Skeletal muscle satellite cell (primary cell): Measurements from ENCODE around the gene UBE4B.

Source experiments
- H3K27me3 ChIP-seq: 2 replicates; pipeline ENCODE4 v1.7.0; 2013; ENCODE audit warnings: low read length; ENCODE audit not compliant: control insufficient read depth, insufficient read depth
- H3K36me3 ChIP-seq: 2 replicates; pipeline ENCODE4 v1.7.0; 2013; ENCODE audit warnings: mild to moderate bottlenecking, control low read depth, low read length; ENCODE audit not compliant: insufficient read depth
- H3K4me1 ChIP-seq: 2 replicates; pipeline ENCODE4 v1.7.0; 2013; ENCODE audit warnings: low read length; ENCODE audit not compliant: control insufficient read depth, insufficient read depth
- H3K4me2 ChIP-seq: 2 replicates; pipeline ENCODE4 v1.7.0; 2013; ENCODE audit warnings: mild to moderate bottlenecking, low read length
- H3K4me3 ChIP-seq: 2 replicates; pipeline ENCODE4 v1.7.0; 2013; ENCODE audit warnings: low read length
- H3K9ac ChIP-seq: 2 replicates; pipeline ENCODE4 v1.7.0; 2013; ENCODE audit warnings: mild to moderate bottlenecking, low read depth, low read length, moderate library complexity
- H3K9me3 ChIP-seq: replicated peaks from 2 replicates; pipeline ENCODE4 v1.7.0; 2013; ENCODE audit warnings: mild to moderate bottlenecking, control low read depth, low read length

Gene UBE4B

GRCh38 chr1:10074852-10075730 is 42.3 kb downstream of the UBE4B start:
- Histone ChIP-seq H3K27me3 (no peaks in the 10 kb centered on the region), H3K9me3 (no peaks in the 10 kb centered on the region), H3K4me1 (peaks cover 21% of the 10 kb centered on the region), H3K9ac (peak overlapping the region; percentile 9), H3K4me3 (peak overlapping the region; percentile 1), H3K36me3 (peaks cover 3% of the 10 kb centered on the region), H3K4me2 (peak overlapping the region; percentile 52)

GRCh38 chr1:10075732-10076131 is 43.0 kb downstream of the UBE4B start:
- Histone ChIP-seq H3K4me1 (peaks cover 21% of the 10 kb centered on the region), H3K9ac (no peak overlapping the region), H3K4me2 (no peak overlapping the region), H3K4me3 (no peak overlapping the region), H3K9me3 (no peaks in the 10 kb centered on the region), H3K27me3 (no peaks in the 10 kb centered on the region), H3K36me3 (peaks cover 9% of the 10 kb centered on the region)

GRCh38 chr1:10078494-10078893 is 45.7 kb downstream of the UBE4B start:
- H3K4me1 ChIP-seq = peaks cover 26% of the 10 kb centered on the region
- H3K36me3 ChIP-seq = peaks cover 7% of the 10 kb centered on the region
- no peak overlapping the region for H3K9ac ChIP-seq
- H3K27me3 ChIP-seq = no peaks in the 10 kb centered on the region
- no peaks in the 10 kb centered on the region for H3K9me3 ChIP-seq
- H3K4me3 ChIP-seq = no peak overlapping the region
- H3K4me2 ChIP-seq = no peak overlapping the region

GRCh38 chr1:10080523-10080922 is 47.8 kb downstream of the UBE4B start:
- H3K36me3 ChIP-seq = peaks cover 7% of the 10 kb centered on the region
- H3K4me1 ChIP-seq = peaks cover 7% of the 10 kb centered on the region
- H3K4me2 ChIP-seq = no peak overlapping the region
- no peaks in the 10 kb centered on the region for H3K27me3 ChIP-seq
- H3K9me3 ChIP-seq = no peaks in the 10 kb centered on the region
- H3K4me3 ChIP-seq = no peak overlapping the region
- H3K9ac ChIP-seq = no peak overlapping the region

- Histone ChIP-seq H3K4me1 (peaks cover 5% of the 10 kb centered on the region), H3K9ac (no peak overlapping the region)
These were observed 50.2 kb downstream of the UBE4B start for GRCh38 chr1:10082785-10083479.

GRCh38 chr1:10084045-10084444 is 51.3 kb downstream of the UBE4B start:
- Histone ChIP-seq H3K4me1 (peaks cover 5% of the 10 kb centered on the region), H3K4me2 (no peak overlapping the region), H3K9me3 (no peaks in the 10 kb centered on the region), H3K27me3 (no peaks in the 10 kb centered on the region), H3K9ac (no peak overlapping the region), H3K4me3 (no peak overlapping the region), H3K36me3 (peaks cover 7% of the 10 kb centered on the region)

More at GRCh38 chr1:10082785-10083479, 50.2 kb downstream of the UBE4B start:
- H3K4me2 ChIP-seq = no peak overlapping the region
- H3K9me3 ChIP-seq = no peaks in the 10 kb centered on the region
- H3K27me3 ChIP-seq = no peaks in the 10 kb centered on the region
- peaks cover 7% of the 10 kb centered on the region for H3K36me3 ChIP-seq
- no peak overlapping the region for H3K4me3 ChIP-seq

GRCh38 chr1:10085076-10085475 is 52.3 kb downstream of the UBE4B start:
- H3K27me3 ChIP-seq = no peaks in the 10 kb centered on the region
- H3K9ac ChIP-seq = no peak overlapping the region
- peaks cover 5% of the 10 kb centered on the region for H3K4me1 ChIP-seq
- H3K9me3 ChIP-seq = no peaks in the 10 kb centered on the region
- H3K4me3 ChIP-seq = no peak overlapping the region
- H3K36me3 ChIP-seq = peaks cover 7% of the 10 kb centered on the region
- H3K4me2 ChIP-seq = no peak overlapping the region

- H3K9me3 ChIP-seq = no peaks in the 10 kb centered on the region
- H3K27me3 ChIP-seq = no peaks in the 10 kb centered on the region
- peaks cover 5% of the 10 kb centered on the region for H3K4me1 ChIP-seq
- no peak overlapping the region for H3K4me2 ChIP-seq
- no peak overlapping the region for H3K9ac ChIP-seq
- H3K4me3 ChIP-seq = no peak overlapping the region
- H3K36me3 ChIP-seq = no peaks in the 10 kb centered on the region
These were observed 54.5 kb downstream of the UBE4B start for GRCh38 chr1:10087210-10087609.

- H3K9ac ChIP-seq = no peak overlapping the region
- H3K4me2 ChIP-seq = no peak overlapping the region
- peaks cover 37% of the 10 kb centered on the region for H3K36me3 ChIP-seq
- H3K4me3 ChIP-seq = no peak overlapping the region
- no peaks in the 10 kb centered on the region for H3K27me3 ChIP-seq
- H3K4me1 ChIP-seq = no peaks in the 10 kb centered on the region
- no peaks in the 10 kb centered on the region for H3K9me3 ChIP-seq
These were observed 69.2 kb downstream of the UBE4B start for GRCh38 chr1:10101929-10102328.

- H3K4me3 ChIP-seq = no peak overlapping the region
- H3K9me3 ChIP-seq = no peaks in the 10 kb centered on the region
- no peak overlapping the region for H3K4me2 ChIP-seq
- peaks cover 11% of the 10 kb centered on the region for H3K4me1 ChIP-seq
- peaks cover 41% of the 10 kb centered on the region for H3K36me3 ChIP-seq
- H3K27me3 ChIP-seq = no peaks in the 10 kb centered on the region
- no peak overlapping the region for H3K9ac ChIP-seq
These were observed 70.4 kb downstream of the UBE4B start for GRCh38 chr1:10103193-10103592.

GRCh38 chr1:10104834-10105233 is 72.1 kb downstream of the UBE4B start:
- Histone ChIP-seq H3K9ac (no peak overlapping the region), H3K36me3 (peaks cover 45% of the 10 kb centered on the region), H3K27me3 (no peaks in the 10 kb centered on the region), H3K4me2 (no peak overlapping the region), H3K4me3 (no peak overlapping the region), H3K4me1 (peaks cover 24% of the 10 kb centered on the region), H3K9me3 (no peaks in the 10 kb centered on the region)
